ENCODE data around the gene CR1.

Gene CR1

GRCh38 chr1:207504438-207504837 lies 8.5 kb downstream of the CR1 start:
- H3K27me3 ChIP-seq (ENCODE audit: insufficient read depth, low read depth, severe bottlenecking) = peaks cover 100% of the 10 kb centered on the region
- no peak for TF ChIP-seq CTCF (IDR thresholded peaks at IDR 0.05; ENCODE audit: low read depth, low read length)
- no peak overlapping the region for H3K27ac ChIP-seq
- no peak overlapping the region for H3K4me3 ChIP-seq (ENCODE audit: low read depth, low read length)
- DNase-seq = no peak
- H3K36me3 ChIP-seq = no peaks in the 10 kb centered on the region
- peaks cover 5% of the 10 kb centered on the region for H3K9me3 ChIP-seq (ENCODE audit: severe bottlenecking)

- H3K9me3 ChIP-seq (ENCODE audit: severe bottlenecking) = no peaks in the 10 kb centered on the region
- DNase-seq = no peak
- no peak overlapping the region for H3K27ac ChIP-seq
- H3K36me3 ChIP-seq = no peaks in the 10 kb centered on the region
- TF ChIP-seq CTCF (IDR thresholded peaks at IDR 0.05; ENCODE audit: low read depth, low read length) = no peak
- no peak overlapping the region for H3K4me3 ChIP-seq (ENCODE audit: low read depth, low read length)
- peaks cover 75% of the 10 kb centered on the region for H3K27me3 ChIP-seq (ENCODE audit: insufficient read depth, low read depth, severe bottlenecking)
Observed at GRCh38 chr1:207510444-207510843, 14.5 kb downstream of the CR1 start.

GRCh38 chr1:207514890-207515289 lies 18.9 kb downstream of the CR1 start:
- Histone ChIP-seq H3K4me3 (ENCODE audit: low read depth, low read length) (no peak overlapping the region), H3K27me3 (ENCODE audit: insufficient read depth, low read depth, severe bottlenecking) (peaks cover 59% of the 10 kb centered on the region), H3K9me3 (ENCODE audit: severe bottlenecking) (no peaks in the 10 kb centered on the region), H3K36me3 (no peaks in the 10 kb centered on the region), H3K27ac (no peak overlapping the region)
- no peak for TF ChIP-seq CTCF (IDR thresholded peaks at IDR 0.05; ENCODE audit: low read depth, low read length)
- no peak for DNase-seq

- no peak overlapping the region for H3K27ac ChIP-seq
- DNase-seq = no peak
- H3K9me3 ChIP-seq (ENCODE audit: severe bottlenecking) = no peaks in the 10 kb centered on the region
- TF ChIP-seq CTCF (IDR thresholded peaks at IDR 0.05; ENCODE audit: low read depth, low read length) = no peak
- peaks cover 49% of the 10 kb centered on the region for H3K27me3 ChIP-seq (ENCODE audit: insufficient read depth, low read depth, severe bottlenecking)
- H3K36me3 ChIP-seq = no peaks in the 10 kb centered on the region
- H3K4me3 ChIP-seq (ENCODE audit: low read depth, low read length) = no peak overlapping the region
Observed at GRCh38 chr1:207516729-207517128, 20.8 kb downstream of the CR1 start.

- Histone ChIP-seq H3K9me3 (ENCODE audit: severe bottlenecking) (no peaks in the 10 kb centered on the region), H3K27me3 (ENCODE audit: insufficient read depth, low read depth, severe bottlenecking) (peaks cover 60% of the 10 kb centered on the region), H3K4me3 (ENCODE audit: low read depth, low read length) (no peak overlapping the region), H3K36me3 (no peaks in the 10 kb centered on the region), H3K27ac (no peak overlapping the region)
- TF ChIP-seq CTCF (IDR thresholded peaks at IDR 0.05; ENCODE audit: low read depth, low read length) = no peak
- DNase-seq = no peak
Observed at GRCh38 chr1:207518608-207519236, 22.8 kb downstream of the CR1 start.
